ENCODE measurements around the gene CFAP58. TPM values are rescaled to one million over a fixed set of nuclear protein-coding genes. Genes with fewer than 3 reads are reported as not detected.

CFAP58 gene
- total RNA-seq, 2 donors from 2014 or later: 1.3 to 1.5 TPM

DNA sequence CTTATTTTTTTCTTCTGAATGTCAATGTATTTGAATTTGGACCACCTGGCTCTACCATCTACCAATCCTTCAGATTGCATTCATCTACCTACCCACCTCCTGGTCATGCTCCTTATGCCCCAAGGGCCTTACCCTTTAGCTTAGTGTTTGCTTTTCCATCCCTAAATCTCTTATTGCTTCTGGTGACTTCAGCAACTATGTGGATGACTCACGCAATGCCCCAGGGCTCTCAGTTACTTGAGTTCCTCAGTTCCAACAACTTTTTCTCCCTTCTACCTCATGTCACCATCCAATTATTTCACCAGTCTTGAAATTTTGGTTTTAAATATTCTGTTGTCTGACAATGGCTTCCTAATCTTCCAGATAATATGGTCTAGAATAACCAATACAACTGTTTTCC is 118.9 kb downstream of the CFAP58 start:
- no peak overlapping the region for H3K27ac Mint-ChIP-seq
- H3K36me3 Mint-ChIP-seq: no peaks in the 10 kb centered on the region
- H3K9me3 Mint-ChIP-seq: no peaks in the 10 kb centered on the region
- ATAC-seq (no peak), DNase-seq (ENCODE audit: low spot score in 2 of 2) (no peak)

DNA sequence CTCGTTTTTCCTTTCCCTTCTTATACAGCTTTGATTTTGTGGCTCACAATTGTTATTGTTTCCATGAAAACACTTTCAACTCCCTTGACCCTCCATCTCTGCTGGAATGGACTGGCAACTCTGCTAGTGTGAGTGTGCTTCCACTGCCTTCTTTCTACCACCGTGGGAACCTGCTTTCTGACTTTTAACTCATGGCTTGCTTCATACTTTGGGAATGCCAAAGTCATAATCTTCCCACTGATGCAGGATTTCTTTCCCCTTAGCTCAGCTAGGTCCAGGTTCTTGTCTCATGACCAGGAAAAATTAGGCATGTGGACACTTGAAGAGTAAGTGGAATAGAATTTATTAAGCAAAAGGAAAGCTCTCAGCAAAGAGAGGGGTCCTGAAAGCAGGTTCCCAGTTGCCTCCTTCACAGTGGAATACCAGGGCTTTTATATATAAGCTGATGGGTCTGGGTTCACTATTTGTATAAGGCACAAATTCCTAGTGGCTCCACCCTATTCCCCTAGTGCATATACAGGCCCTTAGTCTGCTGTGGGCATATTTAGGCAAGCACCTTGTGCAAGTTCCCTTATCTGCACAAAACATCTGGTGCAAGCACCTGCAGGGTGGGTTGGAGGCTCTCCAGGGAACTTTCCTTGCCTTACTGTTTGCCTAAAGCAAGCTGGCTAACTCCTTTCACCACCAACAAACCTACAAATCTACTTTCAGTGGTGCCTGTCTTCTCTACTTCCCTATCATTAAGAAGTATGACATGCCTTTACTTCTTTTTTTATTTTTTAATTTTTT is 119.5 kb downstream of the CFAP58 start:
- ATAC-seq (no peak), DNase-seq (ENCODE audit: low spot score in 2 of 2) (no peak)
- H3K9me3 Mint-ChIP-seq: no peaks in the 10 kb centered on the region
- no peaks in the 10 kb centered on the region for H3K36me3 Mint-ChIP-seq
- no peak overlapping the region for H3K27ac Mint-ChIP-seq

DNA sequence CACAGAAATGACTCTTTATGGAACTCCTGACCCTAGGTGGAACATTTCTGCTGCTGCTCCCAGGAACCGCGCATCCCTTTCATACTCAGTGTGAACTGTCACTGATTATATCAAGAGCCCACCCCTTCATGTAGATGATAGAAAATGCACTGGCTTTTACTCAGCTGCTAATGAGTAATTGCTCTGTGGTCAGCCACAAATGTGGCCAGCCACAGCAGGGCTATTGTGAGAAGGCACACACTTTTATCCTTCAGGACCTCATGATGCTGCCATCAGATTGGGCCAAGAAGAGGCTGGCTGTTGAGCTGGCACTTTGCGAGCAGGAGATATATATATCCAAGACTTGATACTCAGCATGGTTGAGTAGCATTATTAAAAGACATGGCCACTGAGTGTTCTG is 124.7 kb downstream of the CFAP58 start:
- no peak overlapping the region for H3K27ac Mint-ChIP-seq
- peak in 1 of 2 donors; percentile 56 for ATAC-seq
- H3K36me3 Mint-ChIP-seq: no peaks in the 10 kb centered on the region
- no peak for DNase-seq (ENCODE audit: low spot score in 2 of 2)
- H3K9me3 Mint-ChIP-seq: no peaks in the 10 kb centered on the region

DNA sequence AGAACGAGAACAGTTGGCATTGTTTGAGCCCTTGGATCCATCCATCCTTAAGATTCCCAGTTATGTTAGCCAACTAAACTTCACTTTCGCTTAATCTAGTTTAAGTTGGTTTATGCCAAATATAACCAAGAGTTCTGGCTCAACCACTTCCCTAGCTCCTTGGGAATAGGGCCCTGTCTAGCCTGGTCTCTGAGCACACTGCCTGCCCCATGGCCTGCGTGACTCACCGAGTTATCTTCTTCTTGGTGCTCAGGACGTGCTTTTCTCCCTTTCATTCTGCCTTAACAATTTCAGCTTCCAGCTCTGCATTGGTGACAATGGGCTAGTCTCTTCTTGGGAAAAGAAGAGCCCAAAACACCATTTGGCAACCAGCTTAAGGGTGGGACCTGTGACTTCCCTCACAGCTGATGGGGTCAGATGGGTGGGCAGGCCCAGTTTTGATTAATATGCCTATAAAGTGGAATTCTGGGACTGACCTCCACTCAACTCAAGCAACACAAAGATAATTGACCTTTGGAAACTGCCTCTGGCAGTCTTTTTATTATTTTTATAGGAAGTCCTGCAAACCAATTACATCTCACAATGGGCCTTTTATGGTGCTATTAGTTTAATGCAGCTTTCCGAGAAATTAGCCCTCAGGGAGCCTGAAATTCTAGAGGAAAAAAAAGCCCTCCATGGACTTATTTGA is 126.4 kb downstream of the CFAP58 start:
- Mint-ChIP-seq H3K36me3 (no peaks in the 10 kb centered on the region), H3K27ac (no peak overlapping the region), H3K9me3 (no peaks in the 10 kb centered on the region)
- no peak for ATAC-seq
- DNase-seq (ENCODE audit: low spot score in 2 of 2): no peak

DNA sequence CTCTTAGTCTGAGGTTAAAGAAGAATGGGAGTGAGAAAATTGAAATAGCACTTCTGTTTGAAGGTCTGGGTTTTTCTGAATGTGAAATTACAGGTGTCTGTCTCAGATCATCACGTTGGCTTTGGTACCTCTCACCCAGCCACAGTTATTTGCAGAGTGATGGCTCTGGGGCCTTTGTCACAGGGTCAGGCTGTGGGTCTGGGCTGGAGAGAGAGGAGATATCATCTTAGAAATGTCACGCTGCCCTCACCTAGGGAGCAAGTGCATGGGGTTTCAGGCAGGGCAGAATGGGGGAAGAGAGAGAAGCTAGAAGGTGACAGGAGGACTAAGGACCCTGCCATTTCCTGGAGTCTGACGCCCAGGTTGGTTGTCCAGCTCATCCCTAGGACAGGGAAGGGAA is 127.2 kb downstream of the CFAP58 start:
- no peaks in the 10 kb centered on the region for H3K9me3 Mint-ChIP-seq

DNA sequence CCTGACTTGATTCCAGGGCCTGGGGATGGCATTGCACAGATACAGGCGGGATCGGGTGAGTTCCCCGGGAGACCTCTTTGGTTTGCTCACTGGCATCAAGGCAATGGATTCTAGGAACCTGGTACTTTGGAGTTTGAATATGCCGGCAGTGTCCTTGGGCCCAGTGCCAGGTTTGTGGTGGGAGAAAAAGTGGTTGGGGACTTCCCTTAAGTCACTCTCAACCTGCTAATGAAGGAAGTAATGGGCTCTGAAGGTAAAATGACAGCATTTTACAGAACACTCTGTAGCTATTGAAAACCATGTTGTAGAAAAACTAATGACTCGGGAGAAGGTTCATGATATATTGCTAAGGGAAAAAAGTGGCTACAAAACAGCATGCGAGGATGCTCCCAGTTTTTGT is 129.9 kb downstream of the CFAP58 start:
- no peaks in the 10 kb centered on the region for H3K9me3 Mint-ChIP-seq
- no peaks in the 10 kb centered on the region for H3K36me3 Mint-ChIP-seq
- no peak for DNase-seq (ENCODE audit: low spot score in 2 of 2)
- H3K27ac Mint-ChIP-seq: no peak overlapping the region
- no peak for ATAC-seq

More for the DNA sequence above, 127.2 kb downstream of the CFAP58 start:
- Mint-ChIP-seq H3K27ac (no peak overlapping the region), H3K36me3 (no peaks in the 10 kb centered on the region)
- DNase-seq (ENCODE audit: low spot score in 2 of 2) (no peak), ATAC-seq (no peak)

DNA sequence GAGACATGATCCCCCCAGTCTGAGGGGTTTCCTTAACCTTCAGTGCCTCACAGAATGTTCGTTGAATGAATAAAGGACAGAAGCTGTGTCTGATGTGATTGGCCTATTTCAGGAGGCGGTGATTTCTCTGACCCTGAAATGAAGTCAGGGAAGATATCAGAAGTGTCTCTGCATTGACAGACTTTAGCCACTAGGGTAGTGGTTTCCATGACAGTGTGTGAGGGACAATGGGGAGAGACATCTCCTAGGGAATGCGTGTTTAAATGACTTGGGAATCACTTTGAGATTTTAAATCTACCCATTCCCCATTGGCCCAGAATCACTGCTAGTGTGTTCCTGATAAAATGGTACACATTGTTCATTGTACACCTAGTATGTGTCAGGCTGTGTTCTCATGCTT is 132.0 kb downstream of the CFAP58 start:
- no peaks in the 10 kb centered on the region for H3K9me3 Mint-ChIP-seq
- no peak overlapping the region for H3K27ac Mint-ChIP-seq
- DNase-seq (ENCODE audit: low spot score in 2 of 2) (no peak), ATAC-seq (no peak)
- no peaks in the 10 kb centered on the region for H3K36me3 Mint-ChIP-seq

DNA sequence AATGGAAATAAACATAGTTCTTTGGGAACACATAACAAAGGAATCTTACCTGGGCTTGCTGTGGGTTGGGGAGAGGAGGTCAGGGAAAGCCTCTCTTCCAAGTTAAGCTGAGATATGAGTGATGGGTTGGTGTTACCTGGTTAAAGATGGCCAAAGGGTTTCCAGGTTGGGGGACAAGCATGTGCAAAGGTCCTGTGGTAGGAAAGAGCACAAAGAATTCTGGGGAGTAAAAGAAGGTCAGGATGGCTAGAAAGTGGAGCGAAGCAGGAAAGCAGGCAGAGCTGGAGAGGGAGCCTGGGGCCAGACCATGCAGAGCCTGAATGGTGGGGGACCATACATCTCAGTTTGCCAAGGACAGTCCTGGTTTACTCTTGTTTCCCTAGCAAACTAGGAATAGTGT is 133.2 kb downstream of the CFAP58 start:
- DNase-seq (ENCODE audit: low spot score in 2 of 2) (no peak), ATAC-seq (no peak)
- H3K27ac Mint-ChIP-seq: no peak overlapping the region
- no peaks in the 10 kb centered on the region for H3K36me3 Mint-ChIP-seq
- no peaks in the 10 kb centered on the region for H3K9me3 Mint-ChIP-seq

DNA sequence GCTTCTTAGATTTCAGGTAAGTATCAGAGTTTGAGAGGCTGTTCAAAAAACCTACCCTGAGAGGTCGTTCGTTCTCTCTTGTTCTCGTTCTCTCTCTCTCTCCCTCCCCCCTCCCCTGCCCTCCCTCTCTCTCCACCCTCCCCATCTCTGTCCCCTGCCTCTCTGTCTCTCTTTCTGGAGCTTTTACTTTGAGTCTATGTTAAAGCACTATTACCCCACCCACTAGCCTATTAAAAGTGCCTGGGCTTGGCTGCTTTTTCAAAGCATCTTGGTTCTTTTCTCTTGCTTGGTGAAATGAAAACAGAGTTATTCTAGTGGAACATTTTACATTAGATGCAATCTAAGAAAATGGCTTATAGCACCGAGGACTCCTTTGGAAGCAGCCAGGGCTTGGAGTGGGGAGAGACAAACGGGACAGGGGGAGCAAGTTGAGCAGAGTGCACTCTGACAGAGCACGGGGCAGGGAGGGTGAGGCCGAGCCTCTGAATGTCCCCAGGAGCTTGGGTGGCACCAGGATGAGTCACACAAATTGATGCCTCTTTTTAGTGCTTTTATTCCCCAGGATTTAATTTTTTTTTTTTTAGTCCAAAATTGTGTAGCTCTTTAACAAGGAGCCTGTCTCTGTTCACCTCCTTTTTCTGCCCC is 134.3 kb downstream of the CFAP58 start:
- Mint-ChIP-seq H3K9me3 (no peaks in the 10 kb centered on the region), H3K27ac (no peak overlapping the region), H3K36me3 (no peaks in the 10 kb centered on the region)
- DNase-seq (ENCODE audit: low spot score in 2 of 2) (no peak), ATAC-seq (no peak)

DNA sequence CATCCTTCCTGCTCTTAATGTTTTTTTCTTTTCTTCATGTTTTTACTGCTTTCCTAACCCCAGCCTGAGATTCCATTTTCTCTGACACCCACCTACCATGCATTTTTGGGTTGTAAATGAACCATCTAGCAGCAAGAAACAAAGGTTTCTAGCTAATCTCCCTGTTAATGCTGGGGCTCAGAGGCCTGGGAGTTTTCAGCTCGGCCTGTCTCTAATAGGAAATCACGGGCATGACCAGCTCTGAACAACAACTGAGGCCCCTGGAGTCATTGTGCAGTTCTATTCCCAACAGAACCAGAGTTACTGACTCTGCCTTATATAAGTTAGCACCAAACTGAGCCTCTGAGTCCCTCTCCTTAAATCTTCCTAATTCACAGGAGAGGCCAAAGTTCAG is 134.8 kb downstream of the CFAP58 start:
- no peak for DNase-seq (ENCODE audit: low spot score in 2 of 2)
- Mint-ChIP-seq H3K36me3 (no peaks in the 10 kb centered on the region), H3K9me3 (no peaks in the 10 kb centered on the region), H3K27ac (no peak overlapping the region)
- ATAC-seq: no peak

DNA sequence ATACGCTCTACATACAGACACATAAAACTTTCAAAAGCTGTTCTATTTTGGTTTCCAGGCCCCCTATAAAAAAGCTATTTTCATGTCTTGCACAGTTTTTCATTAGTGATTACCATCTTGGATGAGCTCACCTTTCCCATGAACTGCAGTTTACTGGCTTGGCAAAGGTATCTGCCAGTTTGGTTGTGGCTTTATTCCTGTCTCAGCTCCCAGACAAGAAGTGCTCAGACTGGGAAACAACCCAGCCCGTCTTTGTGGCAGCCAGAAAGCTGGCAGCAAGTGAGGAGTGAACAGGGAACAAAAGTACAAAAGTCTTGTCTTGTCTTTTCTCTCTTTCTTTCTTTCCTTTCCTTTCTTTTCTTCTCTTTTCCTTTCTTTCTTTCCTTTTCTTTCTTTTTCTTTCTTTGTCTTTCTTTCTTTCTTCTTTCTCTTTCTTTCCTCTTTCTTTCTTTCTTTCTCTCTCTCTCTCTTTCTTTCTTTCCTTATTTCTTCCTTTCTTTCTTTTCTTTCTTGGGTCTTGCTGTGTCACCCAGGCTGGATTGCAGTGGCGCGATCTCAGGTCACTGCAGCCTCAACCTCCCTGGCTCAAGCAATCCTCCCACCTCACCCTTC is 138.8 kb downstream of the CFAP58 start:
- Mint-ChIP-seq H3K36me3 (no peaks in the 10 kb centered on the region), H3K27ac (no peak overlapping the region), H3K9me3 (no peaks in the 10 kb centered on the region)
- DNase-seq (ENCODE audit: low spot score in 2 of 2) (no peak), ATAC-seq (no peak)

DNA sequence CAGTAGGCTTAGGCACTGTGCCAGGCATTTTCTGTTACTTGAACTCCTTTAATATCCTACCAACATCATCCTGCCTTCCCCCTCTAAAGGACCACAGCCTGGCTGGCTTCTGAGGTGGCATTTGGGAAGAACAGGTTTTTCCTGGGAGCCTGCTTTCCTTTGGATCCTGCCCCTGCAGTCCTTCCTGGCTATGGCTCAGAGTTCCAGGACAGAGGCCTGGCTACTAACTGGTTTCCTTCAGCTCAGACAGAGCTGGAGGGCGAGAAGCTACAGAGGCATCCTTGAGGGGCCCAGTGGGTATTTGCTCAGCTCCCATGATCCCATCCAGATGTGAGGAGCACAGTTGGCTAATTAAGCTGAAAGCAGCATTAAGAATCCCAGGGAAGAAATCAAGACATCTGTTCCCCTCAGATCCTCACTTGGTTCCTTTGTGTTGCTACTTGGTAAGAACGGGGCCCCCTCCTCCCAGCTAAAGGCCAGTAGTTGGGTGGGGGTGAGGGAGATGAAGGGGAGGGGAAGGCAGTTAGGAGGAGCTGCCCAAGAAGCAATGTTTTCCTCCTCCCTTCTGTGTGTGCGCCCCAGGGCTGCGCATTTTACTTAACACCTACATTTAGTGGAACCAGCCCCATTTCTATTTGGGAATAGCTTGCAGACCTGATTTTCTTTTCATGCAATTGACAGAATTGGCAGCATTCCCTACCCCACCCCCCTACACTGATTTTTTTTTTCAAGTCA is 144.9 kb downstream of the CFAP58 start:
- no peaks in the 10 kb centered on the region for H3K36me3 Mint-ChIP-seq
- DNase-seq (ENCODE audit: low spot score in 2 of 2) (no peak), ATAC-seq (no peak)

DNA sequence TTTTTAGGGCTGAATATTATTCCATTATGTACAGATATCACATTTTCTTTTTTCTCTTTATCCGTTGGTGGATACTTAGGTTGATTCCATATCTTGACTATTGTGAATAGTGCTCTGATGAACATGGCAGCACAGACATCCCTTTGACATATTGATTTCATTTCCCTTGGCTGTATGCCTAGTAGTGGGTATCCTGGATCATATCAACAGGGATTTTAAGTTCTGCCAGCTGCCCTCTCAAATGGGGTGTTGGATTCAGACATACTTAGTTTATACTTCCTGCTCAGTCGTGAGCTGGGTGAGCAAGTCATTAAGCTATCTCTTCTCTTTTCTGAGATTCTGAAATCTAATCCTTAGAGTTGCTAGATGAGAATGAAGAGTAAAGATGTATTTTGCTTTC is 147.8 kb downstream of the CFAP58 start:
- no peak for DNase-seq (ENCODE audit: low spot score in 2 of 2)
- H3K27ac Mint-ChIP-seq: no peak overlapping the region

More for the DNA sequence above, 144.9 kb downstream of the CFAP58 start:
- no peaks in the 10 kb centered on the region for H3K9me3 Mint-ChIP-seq
- no peak overlapping the region for H3K27ac Mint-ChIP-seq

DNA sequence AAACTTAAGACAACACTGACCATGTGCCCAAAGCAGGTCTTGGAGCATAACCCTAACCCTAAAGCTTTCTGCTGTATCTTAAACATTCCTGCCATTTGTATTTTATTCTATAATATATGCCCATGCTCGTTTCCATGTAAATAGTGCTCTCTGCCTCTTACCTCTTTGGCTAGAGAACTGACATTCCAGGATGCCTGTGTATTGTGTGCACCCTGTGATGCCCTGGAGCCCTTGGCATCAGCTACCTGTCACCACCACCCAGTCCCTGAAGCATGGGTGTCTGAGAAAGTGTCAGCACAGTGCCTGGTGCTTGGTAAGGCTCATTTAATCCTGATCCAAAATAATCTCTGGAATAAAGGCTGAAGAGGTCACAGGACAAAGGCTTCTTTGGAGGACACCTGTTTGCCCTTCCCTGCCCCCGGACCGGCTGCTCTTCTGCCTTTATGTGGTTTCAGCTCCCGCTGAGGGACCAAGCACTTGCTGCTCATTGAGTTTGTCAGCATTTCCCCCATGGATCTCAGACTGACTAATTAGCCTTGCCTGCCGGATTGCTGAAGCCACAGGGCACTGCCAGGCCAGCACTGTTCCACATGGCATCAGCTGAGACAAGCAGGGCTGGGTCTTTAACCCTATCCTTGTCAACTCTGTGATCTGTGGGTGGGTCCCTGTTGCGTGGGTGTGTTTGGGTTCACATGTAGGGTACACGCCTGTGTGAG is 148.4 kb downstream of the CFAP58 start:
- ATAC-seq (no peak), DNase-seq (ENCODE audit: low spot score in 2 of 2) (no peak)
- Mint-ChIP-seq H3K36me3 (no peaks in the 10 kb centered on the region), H3K9me3 (no peaks in the 10 kb centered on the region), H3K27ac (no peak overlapping the region)

More for the DNA sequence above, 147.8 kb downstream of the CFAP58 start:
- H3K36me3 Mint-ChIP-seq: no peaks in the 10 kb centered on the region
- ATAC-seq: no peak
- no peaks in the 10 kb centered on the region for H3K9me3 Mint-ChIP-seq

DNA sequence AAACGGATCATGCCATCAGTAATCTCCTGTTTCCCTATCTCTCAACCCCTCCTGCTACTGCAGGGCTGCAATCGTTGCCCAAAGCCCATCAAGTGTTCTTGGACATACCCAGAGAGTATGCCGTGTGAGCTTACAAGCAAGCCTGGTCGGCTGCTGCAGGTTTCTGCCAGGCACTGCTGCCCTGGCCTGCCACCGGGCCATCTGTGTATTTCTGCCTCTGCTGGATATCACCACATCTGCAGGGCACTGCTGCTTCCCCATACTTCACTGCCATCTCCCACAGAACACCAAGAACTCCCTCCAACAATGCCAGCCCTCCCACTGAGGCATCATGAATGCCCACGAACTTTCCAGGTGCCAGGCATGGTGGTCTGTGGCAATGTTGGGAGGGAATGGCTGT is 149.3 kb downstream of the CFAP58 start:
- peak overlapping the region in 1 of 2 donors; percentile 80 for H3K27ac Mint-ChIP-seq
- no peaks in the 10 kb centered on the region for H3K9me3 Mint-ChIP-seq
- no peak for DNase-seq (ENCODE audit: low spot score in 2 of 2)
- H3K36me3 Mint-ChIP-seq: no peaks in the 10 kb centered on the region
- ATAC-seq: no peak
